ACC112 (cell line): ENCODE data around the gene PRICKLE2.

Source experiments
- H2AFZ ChIP-seq: fragments of 200-600 bp; sonication (generic); one replicate; pipeline ENCODE4 v1.6.0; 2017; ENCODE audit warnings: antibody characterized with exemption, low read length; ENCODE audit not compliant: unreplicated experiment
- H3K27ac ChIP-seq: fragments of 200-600 bp; sonication (generic); 2 replicates; pipeline ENCODE4 v1.5.1; 2014; ENCODE audit warnings: low read depth, mild to moderate bottlenecking, antibody characterized with exemption, low read length, moderate library complexity
- H3K27me3 ChIP-seq: fragments of 200-600 bp; sonication (generic); 2 replicates; pipeline ENCODE4 v1.6.1; 2014; ENCODE audit warnings: mild to moderate bottlenecking, antibody characterized with exemption, low read length, moderate library complexity, mixed read lengths; ENCODE audit not compliant: insufficient read depth
- H3K36me3 ChIP-seq: fragments of 200-600 bp; sonication (generic); 2 replicates; pipeline ENCODE4 v1.6.1; 2016; ENCODE audit warnings: mild to moderate bottlenecking, antibody characterized with exemption, low read length, moderate library complexity, mixed read lengths; ENCODE audit not compliant: insufficient read depth
- H3K4me1 ChIP-seq: fragments of 200-600 bp; sonication (generic); one replicate; pipeline ENCODE4 v1.6.1; 2016; ENCODE audit warnings: low read length, mixed read lengths; ENCODE audit not compliant: insufficient read depth, unreplicated experiment, control insufficient read depth
- H3K4me3 ChIP-seq: fragments of 200-600 bp; sonication (generic); 2 replicates; pipeline ENCODE4 v1.5.1; 2014; ENCODE audit warnings: mild to moderate bottlenecking, low read depth, low read length
- H3K79me2 ChIP-seq: fragments of 200-600 bp; sonication (generic); one replicate; pipeline ENCODE4 v1.6.0; 2016; ENCODE audit warnings: low read length; ENCODE audit not compliant: control insufficient read depth, unreplicated experiment, insufficient read depth

PRICKLE2 gene

GRCh38 chr3:64209866-64210621 is 15.2 kb downstream of the PRICKLE2 start:
- Histone ChIP-seq H3K36me3 (peaks cover 3% of the 10 kb centered on the region; the same call in 1 of the 2 replicates), H3K27ac (peak overlapping the region; percentile 36; the same call in 1 of the 2 replicates), H3K4me1 (peaks cover 42% of the 10 kb centered on the region), H3K79me2 (peaks cover 87% of the 10 kb centered on the region), H3K4me3 (no peak overlapping the region), H3K27me3 (no peaks in the 10 kb centered on the region), H2AFZ (no peak overlapping the region)

DNA sequence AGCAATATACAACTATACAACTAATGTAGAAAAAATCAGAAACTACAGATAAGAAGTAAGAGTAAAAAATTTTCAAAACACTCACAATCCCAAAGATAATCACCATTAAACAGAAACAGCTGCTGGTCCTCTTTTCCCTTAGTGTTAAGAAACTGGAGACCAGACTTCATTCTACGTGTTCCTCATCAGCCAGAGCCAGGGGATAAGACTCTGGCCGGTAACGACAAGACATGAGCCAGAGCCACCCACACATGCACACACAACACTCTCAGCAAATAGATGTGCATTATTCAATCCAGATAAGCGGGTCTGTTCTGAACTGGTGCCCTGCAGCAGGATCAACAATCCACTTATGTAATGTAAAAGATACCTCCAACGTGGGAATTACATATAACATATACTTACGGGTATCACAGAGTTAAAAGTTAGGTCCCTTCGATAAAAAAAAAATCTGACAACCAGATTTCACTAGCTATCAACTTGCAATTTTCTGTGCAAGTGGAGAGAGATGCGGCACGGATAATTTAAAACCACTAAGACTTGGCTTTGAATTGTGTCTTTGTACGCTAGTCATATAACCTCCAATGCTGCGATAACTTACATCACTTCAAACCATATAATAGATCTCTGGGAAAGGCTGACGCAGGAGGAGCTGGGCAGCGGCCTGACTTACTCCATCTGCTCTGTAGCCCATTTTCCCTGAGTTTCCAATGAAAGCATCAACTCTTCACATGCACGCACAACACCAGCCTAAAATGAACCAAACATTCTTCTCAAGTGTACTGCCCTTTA is 17.8 kb downstream of the PRICKLE2 start:
- Histone ChIP-seq H3K27ac (peak overlapping the region; percentile 50), H3K79me2 (peaks cover 92% of the 10 kb centered on the region), H3K4me3 (no peak overlapping the region), H3K36me3 (peaks cover 3% of the 10 kb centered on the region; the same call in 1 of the 2 replicates), H3K4me1 (peaks cover 38% of the 10 kb centered on the region), H3K27me3 (no peaks in the 10 kb centered on the region), H2AFZ (no peak overlapping the region)

DNA sequence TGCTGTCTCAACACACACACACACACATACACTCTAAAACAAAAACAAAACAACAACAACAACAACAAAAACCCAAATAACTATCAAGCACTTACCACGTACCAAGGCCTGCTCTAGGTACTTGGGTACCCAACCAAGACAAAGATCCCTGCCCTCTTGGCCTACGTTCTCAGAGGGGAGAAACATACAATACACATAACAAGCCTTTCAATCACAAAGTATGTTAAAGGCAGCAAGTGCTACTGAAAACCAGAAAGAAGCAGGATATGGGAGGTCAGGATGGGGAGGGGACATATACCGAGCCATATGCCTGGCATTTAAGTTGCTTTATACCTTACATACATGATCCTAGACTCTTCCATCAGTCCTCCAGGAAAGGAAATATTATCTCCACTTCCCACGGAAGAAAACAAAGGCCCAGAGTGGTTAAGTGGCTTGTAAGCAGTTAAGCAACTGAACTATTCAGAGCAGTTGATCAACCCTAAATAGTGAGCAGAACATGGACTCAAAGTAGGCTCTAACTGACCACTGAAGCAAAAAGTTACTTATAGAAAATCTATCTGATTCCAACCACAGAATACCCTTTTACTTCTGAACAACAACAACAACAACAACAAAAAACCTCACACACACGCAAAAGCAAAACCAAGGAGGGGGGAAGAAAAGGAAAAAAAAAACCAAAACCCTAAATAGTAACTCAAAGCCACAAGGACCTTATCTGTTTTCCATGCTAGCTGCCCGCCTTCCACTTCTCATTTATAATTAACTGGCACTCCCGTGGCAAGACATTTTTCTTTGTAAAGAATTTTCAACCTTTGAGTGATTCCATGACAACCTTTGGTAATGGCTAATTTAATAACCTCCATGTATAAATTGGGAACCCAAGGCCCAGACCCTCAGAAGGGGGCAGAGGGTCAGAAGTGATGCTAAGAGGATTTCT is 21.0 kb downstream of the PRICKLE2 start:
- peaks cover 80% of the 10 kb centered on the region for H3K79me2 ChIP-seq
- H3K36me3 ChIP-seq = no peaks in the 10 kb centered on the region
- H3K4me1 ChIP-seq = peaks cover 29% of the 10 kb centered on the region
- H3K27ac ChIP-seq = no peak overlapping the region
- no peak overlapping the region for H3K4me3 ChIP-seq
- no peaks in the 10 kb centered on the region for H3K27me3 ChIP-seq
- H2AFZ ChIP-seq = no peak overlapping the region

- H3K36me3 ChIP-seq = no peaks in the 10 kb centered on the region
- H2AFZ ChIP-seq = no peak overlapping the region
- no peaks in the 10 kb centered on the region for H3K27me3 ChIP-seq
- H3K4me1 ChIP-seq = peaks cover 29% of the 10 kb centered on the region
- peaks cover 70% of the 10 kb centered on the region for H3K79me2 ChIP-seq
- no peak overlapping the region for H3K4me3 ChIP-seq
- no peak overlapping the region for H3K27ac ChIP-seq
Observed at GRCh38 chr3:64203216-64203615, 22.1 kb downstream of the PRICKLE2 start.

- no peak overlapping the region for H2AFZ ChIP-seq
- peak overlapping the region; percentile 50 for H3K27ac ChIP-seq
- H3K27me3 ChIP-seq = no peaks in the 10 kb centered on the region
- peaks cover 30% of the 10 kb centered on the region for H3K4me1 ChIP-seq
- H3K79me2 ChIP-seq = peaks cover 47% of the 10 kb centered on the region
- no peak overlapping the region for H3K4me3 ChIP-seq
- H3K36me3 ChIP-seq = peaks cover 12% of the 10 kb centered on the region
Observed at GRCh38 chr3:64199932-64200331, 25.3 kb downstream of the PRICKLE2 start.

GRCh38 chr3:64196236-64196929 is 28.9 kb downstream of the PRICKLE2 start:
- peaks cover 27% of the 10 kb centered on the region for H3K79me2 ChIP-seq
- H3K27me3 ChIP-seq = no peaks in the 10 kb centered on the region
- H3K4me3 ChIP-seq = no peak overlapping the region
- H3K27ac ChIP-seq = no peak overlapping the region
- H2AFZ ChIP-seq = no peak overlapping the region
- H3K4me1 ChIP-seq = peaks cover 29% of the 10 kb centered on the region
- H3K36me3 ChIP-seq = peaks cover 35% of the 10 kb centered on the region

- Histone ChIP-seq H3K79me2 (peaks cover 28% of the 10 kb centered on the region), H2AFZ (no peak overlapping the region), H3K4me3 (no peak overlapping the region)
Observed at GRCh38 chr3:64195789-64196188, 29.5 kb downstream of the PRICKLE2 start.

DNA sequence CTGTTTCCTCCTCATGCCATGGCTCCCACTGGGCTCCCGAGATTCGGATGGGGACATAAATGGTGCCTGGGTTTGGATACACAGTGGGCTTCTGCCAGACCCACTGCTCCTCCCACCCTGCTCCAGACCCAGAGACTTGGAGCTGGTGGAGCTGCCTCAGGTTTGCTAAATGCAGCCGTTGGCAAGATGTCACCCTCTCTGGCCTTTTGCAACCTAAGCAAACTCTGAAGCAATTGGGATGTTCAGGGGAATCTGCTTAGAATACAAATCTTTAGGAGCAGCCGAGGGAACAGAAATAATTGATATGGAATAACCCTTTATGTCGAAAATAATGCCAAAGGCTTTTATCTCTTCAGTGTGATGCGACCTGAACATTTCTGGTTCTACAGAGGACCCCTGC is 33.4 kb downstream of the PRICKLE2 start:
- Histone ChIP-seq H3K79me2 (peaks cover 34% of the 10 kb centered on the region), H3K27ac (peak overlapping the region; percentile 96), H3K4me1 (peaks cover 61% of the 10 kb centered on the region), H3K27me3 (no peaks in the 10 kb centered on the region), H2AFZ (no peak overlapping the region), H3K4me3 (no peak overlapping the region), H3K36me3 (peaks cover 27% of the 10 kb centered on the region)

More at GRCh38 chr3:64195789-64196188, 29.5 kb downstream of the PRICKLE2 start:
- Histone ChIP-seq H3K36me3 (peaks cover 35% of the 10 kb centered on the region), H3K27ac (no peak overlapping the region), H3K27me3 (no peaks in the 10 kb centered on the region), H3K4me1 (peaks cover 33% of the 10 kb centered on the region)

DNA sequence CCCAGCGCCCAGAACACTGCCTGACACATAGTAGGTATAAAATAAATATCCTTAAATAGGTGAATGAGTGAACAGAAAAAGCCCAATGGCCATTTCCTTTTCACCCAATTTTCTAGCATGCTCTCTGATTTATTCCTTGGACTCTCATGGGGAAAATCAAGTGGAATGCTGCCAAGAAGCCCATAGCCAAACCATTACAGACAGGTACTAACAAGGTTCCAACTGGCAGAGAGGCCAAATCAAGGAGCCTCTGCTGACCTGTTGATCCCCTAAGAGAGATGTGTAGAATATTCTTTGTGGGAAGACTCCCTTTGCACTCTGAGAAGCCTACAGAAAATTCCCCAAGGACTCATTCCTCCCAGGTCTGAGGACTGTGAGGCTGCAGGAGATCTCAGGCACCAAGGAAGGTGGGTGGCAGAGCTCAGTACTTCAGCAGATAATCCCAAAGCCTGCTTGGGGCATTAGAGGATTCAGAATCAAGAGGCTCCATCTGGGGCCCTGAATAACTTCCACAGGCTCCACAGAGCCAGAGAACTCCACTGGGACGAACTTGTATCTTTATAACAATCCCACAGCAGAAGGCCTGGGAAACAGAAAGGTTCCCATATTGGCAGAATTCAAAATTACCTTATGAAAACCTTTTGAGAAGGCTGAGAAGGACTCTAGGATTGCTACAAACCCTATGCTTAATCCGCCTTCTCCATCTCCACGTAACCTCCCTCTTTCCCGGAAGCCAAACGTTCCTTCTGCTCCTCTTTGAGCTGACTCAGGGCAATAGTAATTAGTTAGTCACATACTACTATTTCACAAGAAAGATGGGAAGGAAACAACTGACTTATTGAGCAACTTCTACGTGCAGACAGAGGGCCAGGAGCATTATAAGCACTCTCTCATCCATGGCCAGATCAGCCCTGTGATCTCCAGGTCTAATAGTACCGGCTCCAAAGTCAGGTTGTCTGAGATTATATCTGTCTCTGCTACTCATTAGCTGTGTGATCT is 34.5 kb downstream of the PRICKLE2 start:
- Histone ChIP-seq H2AFZ (no peak overlapping the region), H3K27ac (peak overlapping the region; percentile 96), H3K27me3 (no peaks in the 10 kb centered on the region), H3K4me1 (peaks cover 67% of the 10 kb centered on the region), H3K4me3 (peak overlapping the region; percentile 37; the same call in 1 of the 2 replicates), H3K79me2 (peaks cover 41% of the 10 kb centered on the region), H3K36me3 (peaks cover 23% of the 10 kb centered on the region)
